CD14-positive monocyte (primary cell): ENCODE measurements around the gene NADK2. TPM values are rescaled to one million over a fixed set of nuclear protein-coding genes. Genes with fewer than 3 reads are reported as not detected.

Experiments
- DNase-seq, 3 donors: peaks; one replicate each; pipeline ENCODE4 v3.0.0-alpha.2; 2011 to 2022
- H2AFZ ChIP-seq: 2 replicates; pipeline ENCODE4 v1.6.0; 2012; ENCODE audit warnings: mild to moderate bottlenecking, low read depth, low read length, inconsistent platforms; ENCODE audit not compliant: insufficient read depth, poor library complexity, severe bottlenecking
- H3K27ac ChIP-seq, 2 donors: 1 replicate in 1 of 2; 2 replicates in 1 of 2; pipeline ENCODE4 v1.5.1; 2012 to 2013; ENCODE audit warnings: low read length in 2 of 2, control low read depth in 1 of 2, inconsistent platforms in 1 of 2, low read depth in 1 of 2, mild to moderate bottlenecking in 1 of 2
- H3K27me3 ChIP-seq, 2 donors: one replicate each; pipeline versions ENCODE4 v1.6.0 to v1.6.1; 2011 to 2013; ENCODE audit warnings: low read length in 2 of 2; ENCODE audit not compliant: control insufficient read depth in 2 of 2, insufficient read depth in 2 of 2
- H3K36me3 ChIP-seq, 2 donors: replicated peaks in 1 of 2; 1 replicate in 1 of 2; 2 replicates in 1 of 2; pipeline versions ENCODE4 v1.5.1 to v1.6.1; 2012 to 2013; ENCODE audit warnings: low read length in 2 of 2, control low read depth in 1 of 2, inconsistent platforms in 1 of 2, mild to moderate bottlenecking in 1 of 2; ENCODE audit not compliant: insufficient read depth in 2 of 2, control insufficient read depth in 1 of 2
- H3K4me1 ChIP-seq, 2 donors: 1 replicate in 1 of 2; 2 replicates in 1 of 2; pipeline versions ENCODE4 v1.5.1 to v1.6.1; 2012 to 2013; ENCODE audit warnings: low read length in 2 of 2, control low read depth in 1 of 2, inconsistent platforms in 1 of 2, mild to moderate bottlenecking in 1 of 2, moderate library complexity in 1 of 2; ENCODE audit not compliant: insufficient read depth in 2 of 2, control insufficient read depth in 1 of 2
- H3K4me2 ChIP-seq: replicated peaks from 2 replicates; pipeline ENCODE3; 2012; ENCODE audit warnings: low read length, moderate library complexity, mild to moderate bottlenecking; ENCODE audit not compliant: poor library complexity, severe bottlenecking; ENCODE audit errors: extremely low read depth
- H3K4me3 ChIP-seq, 3 experiments: fragments of 200-600 bp in 1 of 3; sonication (generic) in 1 of 3; replicated peaks in 1 of 3; 1 replicate in 2 of 3; 2 replicates in 1 of 3; pipeline ENCODE4 v1.5.1; 2011 to 2013; ENCODE audit warnings: low read length in 3 of 3, mild to moderate bottlenecking in 3 of 3, control low read depth in 2 of 3, low read depth in 2 of 3, inconsistent platforms in 1 of 3, moderate library complexity in 1 of 3
- H3K79me2 ChIP-seq: 2 replicates; pipeline ENCODE4 v1.6.0; 2012; ENCODE audit warnings: mild to moderate bottlenecking, control low read depth, inconsistent platforms, low read length, moderate library complexity; ENCODE audit not compliant: insufficient read depth
- H3K9ac ChIP-seq: 2 replicates; pipeline ENCODE4 v1.6.0; 2017; ENCODE audit warnings: low read length, mild to moderate bottlenecking; ENCODE audit not compliant: insufficient read depth, poor library complexity, severe bottlenecking
- H3K9me3 ChIP-seq, 2 donors: replicated peaks in 1 of 2; 1 replicate in 1 of 2; 2 replicates in 1 of 2; pipeline versions ENCODE4 v1.5.1 to v1.6.1; 2012 to 2013; ENCODE audit warnings: low read length in 2 of 2, control low read depth in 1 of 2; ENCODE audit not compliant: control insufficient read depth in 1 of 2, insufficient read depth in 1 of 2
- H4K20me1 ChIP-seq: 2 replicates; pipeline ENCODE4 v1.6.0; 2012; ENCODE audit warnings: mild to moderate bottlenecking, low read length, control low read depth, moderate library complexity; ENCODE audit not compliant: insufficient read depth
- H3K27ac Mint-ChIP-seq, 7 donors: one replicate each; pipeline ENCODE4 v1.8.0; 2020; ENCODE audit warnings: mild to moderate bottlenecking in 7 of 7, mixed read lengths in 7 of 7, moderate library complexity in 6 of 7, inconsistent platforms in 2 of 7
- H3K27me3 Mint-ChIP-seq, 3 donors: one replicate each; pipeline ENCODE4 v1.8.0; 2021 to 2022; ENCODE audit warnings: low read depth in 3 of 3, mild to moderate bottlenecking in 3 of 3, mixed read lengths in 3 of 3, moderate library complexity in 3 of 3, inconsistent platforms in 1 of 3
- H3K36me3 Mint-ChIP-seq, 2 donors: one replicate each; pipeline ENCODE4 v1.8.0; 2020; ENCODE audit warnings: mixed read lengths in 2 of 2, inconsistent platforms in 1 of 2, mild to moderate bottlenecking in 1 of 2
- H3K4me1 Mint-ChIP-seq: one replicate; pipeline ENCODE4 v1.8.0; 2020; ENCODE audit warnings: mild to moderate bottlenecking, mixed read lengths
- H3K4me3 Mint-ChIP-seq, 2 donors: one replicate each; pipeline ENCODE4 v1.8.0; 2020; ENCODE audit warnings: mild to moderate bottlenecking in 2 of 2, mixed read lengths in 2 of 2, moderate library complexity in 1 of 2
- H3K9me3 Mint-ChIP-seq, 7 donors: one replicate each; pipeline ENCODE4 v1.8.0; 2020 to 2022; ENCODE audit warnings: mixed read lengths in 7 of 7, mild to moderate bottlenecking in 6 of 7, moderate library complexity in 6 of 7, inconsistent platforms in 2 of 7
- CTCF ChIP-seq: fragments of 200-600 bp; IDR thresholded peaks from one replicate; pipeline ENCODE4 v1.8.0; 2022; ENCODE audit warnings: antibody characterized with exemption, mild to moderate bottlenecking
- WGBS: methylation state at CpG from one replicate; pipeline ENCODE4 v1.1.5; 2013; ENCODE audit warnings: missing lambda C conversion rate; ENCODE audit not compliant: insufficient coverage; 5-methylcytosine and 5-hydroxymethylcytosine counted together
- intact Hi-C, 2 donors: fragments of 100-400 bp; cut with micrococcal nuclease; formaldehyde crosslinking; loops; one replicate each; pipeline versions ENCODE4 v1.15.0 to v1.15.1; 2023
- polyA plus RNA-seq, 3 donors: library from polyadenylated mRNA; depleted of rRNA in 1 of 3; unstranded in 2 of 3; stranded (reverse) in 1 of 3; fragments of 300-500 nt in 2 of 3; fragments of >200 nt in 1 of 3; fragmentation: Illumina TruSeq in 2 of 3; gene quantifications; 1 replicate in 2 of 3; 2 replicates in 1 of 3; pipeline ENCODE4 v1.2.3, GENCODE V29; 2012 to 2021

The NADK2 gene
- polyA plus RNA-seq, 3 donors, result 2.6 to 5.9 (median 3.3) TPM

- Histone ChIP-seq H3K4me1 (peaks cover 13 to 14% of the 10 kb centered on the region in 2 donors), H2AFZ (peak overlapping the region; percentile 43), H3K9ac (no peak overlapping the region), H3K4me3 (peak overlapping the region in 1 of 3 experiments; percentile 56), H4K20me1 (no peaks in the 10 kb centered on the region), H3K27me3 (no peaks in the 10 kb centered on the region), H3K36me3 (no peaks in the 10 kb centered on the region), H3K27ac (peak overlapping the region in 1 of 2 donors; percentile 23), H3K4me2 (peak overlapping the region; percentile 31), H3K9me3 (no peaks in the 10 kb centered on the region), H3K79me2 (no peaks in the 10 kb centered on the region)
- Mint-ChIP-seq H3K27ac (peak overlapping the region in 6 of 7 donors; percentile 5 to 77 (median 29)), H3K4me1 (peaks cover 17% of the 10 kb centered on the region), H3K27me3 (peaks cover 0 to 3% (median 0%) of the 10 kb centered on the region in 3 donors), H3K4me3 (peak overlapping the region; percentile 28 to 53), H3K36me3 (no peaks in the 10 kb centered on the region), H3K9me3 (no peaks in the 10 kb centered on the region)
- peak; percentile 23 to 66 (median 47) for DNase-seq
- intact Hi-C loops, result no loop called here
- TF ChIP-seq CTCF, result no peak
- WGBS, result 73% methylated on average over 2 of the region's 6 CpGs
Observed at GRCh38 chr5:36273809-36274526, 32.2 kb upstream of the NADK2 start.

- Histone ChIP-seq H3K27ac (no peak overlapping the region), H3K4me1 (peaks cover 13 to 14% of the 10 kb centered on the region in 2 donors), H4K20me1 (no peaks in the 10 kb centered on the region), H3K4me3 (no peak overlapping the region), H3K4me2 (no peak overlapping the region), H2AFZ (no peak overlapping the region), H3K27me3 (no peaks in the 10 kb centered on the region), H3K9ac (no peak overlapping the region), H3K36me3 (no peaks in the 10 kb centered on the region), H3K79me2 (no peaks in the 10 kb centered on the region), H3K9me3 (no peaks in the 10 kb centered on the region)
- no CpG with 5 or more reads among the region's 2 CpGs for WGBS
- Mint-ChIP-seq H3K4me1 (peaks cover 15% of the 10 kb centered on the region), H3K27ac (no peak overlapping the region), H3K27me3 (no peaks in the 10 kb centered on the region), H3K36me3 (no peaks in the 10 kb centered on the region), H3K4me3 (no peak overlapping the region), H3K9me3 (no peaks in the 10 kb centered on the region)
- DNase-seq, result no peak
- no peak for TF ChIP-seq CTCF
- intact Hi-C loops, result no loop called here
Observed at GRCh38 chr5:36272136-36272690, 30.5 kb upstream of the NADK2 start.
